Activated T-helper 17 cell treated with anti-CD3 and anti-CD28 coated beads, Interleukin-2, amount 50 U/mL, for 72 hours (primary cell): ENCODE data around the gene CCP110. TPM values are rescaled to one million over a fixed set of nuclear protein-coding genes. Genes with fewer than 3 reads are reported as not detected.
A peak's percentile ranks its signal among the peaks of the same experiment; 100 is the strongest.
"Not testable (repeated sequence)": the region's sequence is repeated elsewhere in the genome, so short reads cannot be mapped to it uniquely, and the experiment has no call there.

ENCODE experiments used
- ATAC-seq: fragments of 150-1000 bp; cut with Tn5 transposase; replicated peaks from 2 replicates; pipeline ENCODE4 v1.10.0; 2021; ENCODE audit warnings: mild to moderate bottlenecking, moderate library complexity
- H3K27ac Mint-ChIP-seq: one replicate; pipeline ENCODE4 v1.8.0; 2022; ENCODE audit warnings: mixed read lengths
- H3K27me3 Mint-ChIP-seq: one replicate; pipeline ENCODE4 v1.8.0; 2022; ENCODE audit warnings: mixed read lengths
- H3K36me3 Mint-ChIP-seq: one replicate; pipeline ENCODE4 v1.8.0; 2022; ENCODE audit warnings: low read depth, mild to moderate bottlenecking, mixed read lengths
- H3K4me1 Mint-ChIP-seq: one replicate; pipeline ENCODE4 v1.8.0; 2022; ENCODE audit warnings: mixed read lengths
- H3K4me3 Mint-ChIP-seq: one replicate; pipeline ENCODE4 v1.8.0; 2022; ENCODE audit warnings: mild to moderate bottlenecking, mixed read lengths
- H3K9me3 Mint-ChIP-seq: one replicate; pipeline ENCODE4 v1.8.0; 2022; ENCODE audit warnings: mixed read lengths
- total RNA-seq, 2 donors: library from RNA; stranded (reverse); gene quantifications; one replicate each; pipeline ENCODE4 v1.2.3, GENCODE V29; 2022

Gene CCP110
- total RNA-seq, 2 donors from 2014 or later, result 28.1 to 46.5 TPM

DNA sequence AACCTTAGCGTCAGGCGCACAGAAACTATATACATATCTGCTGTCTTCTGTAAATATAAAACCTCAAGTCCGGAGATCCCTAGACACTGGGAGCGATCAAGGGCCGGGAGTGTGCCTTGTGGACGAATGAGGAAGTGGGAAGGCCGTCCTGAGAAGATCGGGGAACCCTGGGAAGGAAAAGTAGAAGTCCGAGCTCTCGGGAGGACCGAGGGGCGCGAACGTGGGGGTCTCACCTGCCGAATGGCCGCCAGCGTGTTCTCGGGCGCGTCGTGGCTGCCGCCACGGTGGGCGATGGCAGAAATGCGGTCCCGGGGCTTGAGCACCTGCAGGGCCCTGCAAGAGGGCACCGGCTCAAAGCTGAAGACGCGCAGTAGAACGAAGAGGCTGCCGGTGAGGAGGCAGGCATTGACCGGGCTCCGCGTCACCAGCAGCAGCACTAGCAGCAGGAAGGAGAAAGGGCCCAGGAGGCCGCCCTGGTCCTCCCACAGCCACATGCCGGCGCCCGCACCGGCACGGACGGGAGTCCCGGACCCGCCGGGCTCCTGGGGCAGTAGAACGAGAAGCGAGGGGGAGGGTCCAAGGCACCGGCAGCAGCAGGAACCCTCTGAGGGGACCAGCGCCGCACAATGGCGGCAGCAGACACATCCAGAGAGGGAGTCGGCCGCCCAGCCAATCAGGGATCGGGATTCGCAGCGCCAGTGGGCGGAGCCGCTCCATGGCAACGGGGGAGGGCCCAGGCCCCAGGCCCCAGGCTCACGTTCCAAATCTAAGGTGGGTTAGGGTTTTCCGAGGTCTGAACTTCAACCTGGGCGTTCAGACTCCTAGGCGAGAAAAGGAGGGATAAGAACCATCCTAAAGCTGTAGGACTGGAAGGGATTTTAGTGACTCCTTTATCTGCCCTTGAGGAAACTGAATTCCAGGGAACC, 2.0 kb upstream of the CCP110 start, which contains the start of gene GDE1:
Gene GDE1 (minus strand): TSS at position 628 of the 926 bp plus-strand sequence. CDS start 134 bp downstream, at position 494.
- H3K4me1 Mint-ChIP-seq, result peaks cover 33% of the 10 kb centered on the region

DNA sequence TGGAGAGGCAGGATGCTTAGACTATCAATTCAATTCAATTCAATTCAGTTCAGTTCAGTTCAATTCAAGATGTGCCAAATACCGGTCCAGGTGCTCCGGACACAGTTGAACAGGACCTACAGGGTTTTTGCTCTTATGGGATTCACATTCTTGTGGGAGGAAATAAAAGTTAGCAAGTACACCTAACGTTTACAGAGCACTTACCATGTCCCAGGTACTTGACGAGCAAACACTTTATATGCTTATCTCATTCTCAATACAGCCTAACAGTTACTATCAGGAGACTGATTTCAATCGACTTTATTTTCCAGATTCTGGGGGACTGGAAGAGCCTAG, 1.4 kb upstream of the CCP110 start:
- H3K4me3 Mint-ChIP-seq, result peak overlapping the region; percentile 98
- no peaks in the 10 kb centered on the region for H3K27me3 Mint-ChIP-seq
- no peak for ATAC-seq
- no peaks in the 10 kb centered on the region for H3K9me3 Mint-ChIP-seq
- H3K4me1 Mint-ChIP-seq, result peaks cover 29% of the 10 kb centered on the region
- H3K27ac Mint-ChIP-seq, result peak overlapping the region; percentile 95
- H3K36me3 Mint-ChIP-seq, result peaks cover 2% of the 10 kb centered on the region

More for the DNA sequence above, 2.0 kb upstream of the CCP110 start, which contains the start of gene GDE1:
- H3K9me3 Mint-ChIP-seq, result no peaks in the 10 kb centered on the region
- H3K27me3 Mint-ChIP-seq, result no peaks in the 10 kb centered on the region
- H3K4me3 Mint-ChIP-seq, result peak within 1 kb of the TSS; percentile 98
- H3K27ac Mint-ChIP-seq, result peak within 1 kb of the TSS; percentile 95
- peaks cover 8% of the 10 kb centered on the region for H3K36me3 Mint-ChIP-seq
- peak; percentile 84 for ATAC-seq

DNA sequence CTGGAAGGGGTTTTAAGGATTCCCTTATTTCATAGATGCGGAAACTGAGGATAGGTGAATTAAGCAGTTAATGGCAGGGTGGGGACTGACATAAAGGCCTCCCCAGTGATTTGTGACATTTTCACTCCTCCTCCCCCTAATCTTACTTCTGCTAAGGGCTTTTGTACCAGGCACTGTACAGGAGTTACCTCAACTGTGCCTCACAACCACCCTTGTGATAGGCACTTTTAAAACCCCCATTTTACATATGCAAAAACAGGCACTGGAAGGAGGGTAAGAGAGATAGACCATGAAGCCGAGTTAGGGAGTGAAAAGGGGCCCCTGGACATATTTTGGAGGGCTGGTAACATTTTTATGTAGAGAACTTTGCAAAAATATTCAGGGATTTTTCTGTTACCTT, 982 bp upstream of the CCP110 start:
- H3K4me1 Mint-ChIP-seq, result peaks cover 28% of the 10 kb centered on the region
- no peaks in the 10 kb centered on the region for H3K9me3 Mint-ChIP-seq
- peak overlapping the region; percentile 95 for H3K27ac Mint-ChIP-seq
- peaks cover 2% of the 10 kb centered on the region for H3K36me3 Mint-ChIP-seq
- peak overlapping the region; percentile 98 for H3K4me3 Mint-ChIP-seq
- H3K27me3 Mint-ChIP-seq, result no peaks in the 10 kb centered on the region
- no peak for ATAC-seq

DNA sequence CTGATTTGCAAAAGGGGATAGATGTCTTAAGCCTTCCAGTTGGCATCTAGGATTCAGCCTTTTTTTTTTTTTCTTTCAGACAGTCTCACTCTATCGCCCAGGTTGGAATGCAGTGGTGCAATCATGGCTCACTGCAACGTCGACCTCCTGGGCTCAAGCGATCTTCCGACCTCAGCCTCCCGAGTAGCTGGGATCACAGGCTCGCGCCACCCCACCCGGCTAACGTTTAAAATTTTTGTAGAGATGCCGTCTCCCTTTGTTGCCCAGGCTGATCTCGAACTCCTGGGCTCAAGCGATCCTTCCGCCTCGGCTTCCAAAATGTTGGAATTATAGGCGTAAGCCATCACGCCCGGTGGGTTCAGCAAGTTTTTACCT, 571 bp upstream of the CCP110 start:
- H3K27ac Mint-ChIP-seq, result peak overlapping the region; percentile 80
- peaks cover 28% of the 10 kb centered on the region for H3K4me1 Mint-ChIP-seq
- H3K4me3 Mint-ChIP-seq, result peak overlapping the region; percentile 98
- peaks cover 6% of the 10 kb centered on the region for H3K36me3 Mint-ChIP-seq
- H3K27me3 Mint-ChIP-seq, result no peaks in the 10 kb centered on the region
- no peak for ATAC-seq
- no peaks in the 10 kb centered on the region for H3K9me3 Mint-ChIP-seq

DNA sequence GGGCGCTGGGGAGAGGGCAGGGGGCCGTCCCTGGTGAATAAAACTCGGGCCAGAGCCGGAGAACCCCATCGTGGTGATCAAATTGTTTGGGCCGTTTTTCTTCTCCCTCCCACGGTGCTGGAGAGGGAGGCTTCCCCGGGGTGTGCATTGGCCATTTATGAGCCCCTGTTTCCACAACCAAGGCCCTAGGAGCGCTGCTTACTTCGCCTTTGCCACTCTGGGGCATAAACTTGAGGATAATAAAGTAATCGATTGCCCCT, 544 bp downstream of the CCP110 start:
- H3K9me3 Mint-ChIP-seq, result no peaks in the 10 kb centered on the region
- H3K36me3 Mint-ChIP-seq, result peaks cover 16% of the 10 kb centered on the region
- H3K27ac Mint-ChIP-seq, result peak overlapping the region; percentile 80
- no peaks in the 10 kb centered on the region for H3K27me3 Mint-ChIP-seq
- peak overlapping the region; percentile 98 for H3K4me3 Mint-ChIP-seq
- H3K4me1 Mint-ChIP-seq, result peaks cover 23% of the 10 kb centered on the region
- ATAC-seq, result no peak

DNA sequence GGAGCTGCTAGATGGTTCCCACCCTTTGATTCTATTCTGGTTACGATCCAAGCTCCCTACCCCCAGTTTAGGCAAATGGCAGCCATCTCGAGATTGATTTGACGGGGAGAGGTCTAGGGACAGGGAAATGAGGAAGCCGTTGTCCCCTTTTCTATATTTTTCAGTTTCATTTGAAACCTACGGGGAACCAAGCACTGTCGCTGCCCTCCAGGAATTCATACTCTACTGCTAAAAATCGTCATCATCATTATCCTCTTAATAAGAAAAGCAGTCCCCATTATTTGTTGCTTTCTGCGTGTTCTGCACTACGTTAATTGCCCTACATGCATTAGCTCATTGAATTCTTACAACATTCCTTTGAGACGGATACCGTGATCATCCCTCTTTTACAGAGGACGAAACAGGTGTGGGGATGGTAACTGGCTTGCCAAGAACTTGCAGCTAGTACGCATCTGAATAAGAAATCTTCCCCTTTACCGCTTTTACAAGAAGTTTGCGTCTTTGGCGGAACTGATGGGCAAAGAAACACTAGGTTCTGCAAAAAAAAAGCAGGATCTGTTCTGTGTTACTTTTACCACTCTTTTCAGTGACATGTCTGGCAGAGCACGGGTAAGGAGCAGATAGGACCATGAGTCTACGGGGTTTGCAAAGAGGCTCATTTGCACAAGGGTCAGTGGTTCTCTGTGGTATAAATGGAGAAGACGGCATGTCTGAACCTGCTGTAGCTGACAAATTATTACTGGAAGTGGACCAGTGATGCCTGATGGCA, 1.1 kb downstream of the CCP110 start:
- peaks cover 23% of the 10 kb centered on the region for H3K4me1 Mint-ChIP-seq
- ATAC-seq, result no peak
- H3K36me3 Mint-ChIP-seq, result peaks cover 19% of the 10 kb centered on the region
- H3K27ac Mint-ChIP-seq, result peak overlapping the region; percentile 80
- peak overlapping the region; percentile 98 for H3K4me3 Mint-ChIP-seq
- no peaks in the 10 kb centered on the region for H3K9me3 Mint-ChIP-seq
- H3K27me3 Mint-ChIP-seq, result no peaks in the 10 kb centered on the region

DNA sequence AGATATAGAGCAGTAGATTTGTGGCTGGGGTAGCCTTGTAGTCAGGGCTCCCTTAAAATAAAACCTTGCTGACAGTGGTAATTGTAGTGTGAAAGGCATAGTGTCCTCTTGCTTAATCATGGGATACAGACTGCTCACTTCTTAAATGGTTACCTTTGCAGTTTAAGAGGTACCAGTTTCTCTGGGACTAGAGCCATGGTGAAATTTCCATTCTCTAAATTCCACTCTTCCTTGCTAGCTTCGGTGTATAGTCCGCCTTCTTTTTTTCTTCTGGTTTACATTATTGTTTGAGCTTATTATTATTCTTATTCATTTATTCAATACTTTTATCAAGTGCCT, 1.6 kb downstream of the CCP110 start:
- Mint-ChIP-seq H3K9me3 (no peaks in the 10 kb centered on the region), H3K36me3 (peaks cover 24% of the 10 kb centered on the region), H3K27ac (no peak overlapping the region)

DNA sequence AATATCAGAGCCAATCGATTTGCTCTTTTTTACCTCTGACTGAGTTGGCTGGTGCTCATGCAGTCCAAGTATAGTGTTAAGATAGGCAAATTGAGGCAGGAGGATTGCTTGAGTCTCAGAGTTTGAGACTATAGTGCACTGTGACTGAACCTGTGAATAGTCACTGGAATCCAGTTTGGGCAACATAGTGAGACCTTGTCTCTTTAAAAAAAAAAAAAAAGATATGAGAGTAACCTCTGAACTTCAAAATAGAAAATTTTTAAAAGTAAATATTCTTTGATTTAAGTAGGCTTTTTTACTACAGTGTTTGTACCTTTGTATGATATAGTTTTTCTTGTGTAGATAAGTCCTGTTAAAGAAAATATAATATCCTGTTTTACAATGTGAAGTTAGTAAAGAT, 3.4 kb downstream of the CCP110 start:
- H3K9me3 Mint-ChIP-seq, result no peaks in the 10 kb centered on the region
- peaks cover 30% of the 10 kb centered on the region for H3K36me3 Mint-ChIP-seq
- no peak overlapping the region for H3K27ac Mint-ChIP-seq
- peaks cover 17% of the 10 kb centered on the region for H3K4me1 Mint-ChIP-seq
- ATAC-seq, result no peak
- H3K27me3 Mint-ChIP-seq, result no peaks in the 10 kb centered on the region
- no peak overlapping the region for H3K4me3 Mint-ChIP-seq

More for the DNA sequence above, 1.6 kb downstream of the CCP110 start:
- Mint-ChIP-seq H3K27me3 (no peaks in the 10 kb centered on the region), H3K4me3 (peak overlapping the region; percentile 98), H3K4me1 (peaks cover 23% of the 10 kb centered on the region)
- ATAC-seq, result no peak

DNA sequence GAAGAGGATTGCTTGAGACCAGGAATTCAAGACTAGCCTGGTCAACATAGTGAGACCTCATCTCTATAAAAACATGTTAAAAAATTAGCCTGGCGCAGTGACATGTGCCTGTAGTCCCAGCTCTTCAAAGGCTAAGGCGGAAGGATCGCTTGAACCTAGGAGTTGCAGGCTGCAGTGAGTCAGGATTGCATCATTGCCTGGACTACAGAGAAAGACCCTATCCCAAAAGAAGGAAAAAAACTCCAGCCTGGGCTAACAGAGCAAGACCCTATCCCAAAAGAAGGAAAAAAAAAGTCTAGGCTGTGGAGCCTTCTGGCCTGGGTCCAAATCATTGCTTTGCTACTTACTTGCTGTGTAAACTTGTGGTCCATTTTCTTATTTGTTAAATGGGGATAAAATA, 4.9 kb downstream of the CCP110 start:
- ATAC-seq, result no peak
- peaks cover 45% of the 10 kb centered on the region for H3K36me3 Mint-ChIP-seq
- H3K9me3 Mint-ChIP-seq, result no peaks in the 10 kb centered on the region
- H3K4me1 Mint-ChIP-seq, result peaks cover 11% of the 10 kb centered on the region
- no peaks in the 10 kb centered on the region for H3K27me3 Mint-ChIP-seq
- H3K4me3 Mint-ChIP-seq, result no peak overlapping the region
- no peak overlapping the region for H3K27ac Mint-ChIP-seq

DNA sequence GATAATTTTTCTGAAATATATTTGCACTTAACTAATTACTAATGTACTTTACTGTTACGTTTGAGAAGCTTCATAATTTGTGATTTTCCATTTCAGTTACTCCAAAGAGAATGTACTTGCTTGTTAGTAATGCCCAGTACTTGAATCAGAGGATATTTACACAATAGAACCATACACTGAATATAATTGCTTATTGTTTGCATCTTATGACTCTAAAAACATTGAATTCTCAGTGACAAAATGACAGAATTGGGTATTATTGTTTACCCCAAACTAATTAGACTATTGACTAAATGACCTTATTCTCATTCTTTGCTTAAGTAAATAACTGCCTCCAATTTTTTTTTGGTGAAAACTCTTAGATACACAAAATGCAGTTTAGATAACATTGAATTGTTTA, 8.9 kb downstream of the CCP110 start:
- Mint-ChIP-seq H3K27ac (no peak overlapping the region), H3K9me3 (no peaks in the 10 kb centered on the region), H3K36me3 (peaks cover 83% of the 10 kb centered on the region), H3K4me1 (no peaks in the 10 kb centered on the region), H3K4me3 (no peak overlapping the region), H3K27me3 (no peaks in the 10 kb centered on the region)
- ATAC-seq, result no peak

DNA sequence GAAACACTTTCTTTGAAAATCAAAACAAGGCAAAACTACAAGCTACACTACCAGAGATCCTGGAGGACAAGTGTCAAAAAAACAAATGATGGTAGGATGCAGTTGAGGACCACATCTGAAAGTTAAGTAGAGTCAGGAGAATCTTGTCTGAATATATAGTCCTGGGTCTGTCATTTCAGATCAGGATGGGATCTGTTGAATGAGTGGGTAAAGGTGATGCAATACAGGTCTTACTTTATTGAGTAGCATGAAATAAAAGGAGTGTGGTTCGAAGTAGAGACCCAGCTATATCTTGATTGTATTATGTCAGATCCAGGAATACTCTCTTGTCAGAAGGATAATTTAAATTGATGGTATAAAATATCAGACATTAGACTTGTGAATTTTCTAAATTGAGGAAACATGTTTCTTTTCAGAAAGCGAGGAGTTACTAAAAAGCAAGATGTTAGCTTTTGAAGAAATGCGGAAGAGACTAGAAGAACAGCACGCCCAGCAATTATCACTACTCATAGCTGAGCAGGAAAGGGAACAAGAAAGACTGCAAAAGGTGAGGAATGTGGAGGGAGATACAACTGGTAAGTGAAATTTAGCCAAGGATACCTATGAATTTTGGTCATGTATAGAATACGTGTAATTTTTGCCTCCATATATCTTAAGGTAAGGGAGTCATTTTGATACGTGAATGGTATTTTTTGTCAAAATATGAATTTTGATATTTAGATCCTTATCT, 16.7 kb downstream of the CCP110 start:
- peaks cover 80% of the 10 kb centered on the region for H3K36me3 Mint-ChIP-seq
- H3K4me1 Mint-ChIP-seq, result no peaks in the 10 kb centered on the region
- no peaks in the 10 kb centered on the region for H3K9me3 Mint-ChIP-seq
- no peaks in the 10 kb centered on the region for H3K27me3 Mint-ChIP-seq
- H3K27ac Mint-ChIP-seq, result no peak overlapping the region
- ATAC-seq, result no peak
- H3K4me3 Mint-ChIP-seq, result no peak overlapping the region

DNA sequence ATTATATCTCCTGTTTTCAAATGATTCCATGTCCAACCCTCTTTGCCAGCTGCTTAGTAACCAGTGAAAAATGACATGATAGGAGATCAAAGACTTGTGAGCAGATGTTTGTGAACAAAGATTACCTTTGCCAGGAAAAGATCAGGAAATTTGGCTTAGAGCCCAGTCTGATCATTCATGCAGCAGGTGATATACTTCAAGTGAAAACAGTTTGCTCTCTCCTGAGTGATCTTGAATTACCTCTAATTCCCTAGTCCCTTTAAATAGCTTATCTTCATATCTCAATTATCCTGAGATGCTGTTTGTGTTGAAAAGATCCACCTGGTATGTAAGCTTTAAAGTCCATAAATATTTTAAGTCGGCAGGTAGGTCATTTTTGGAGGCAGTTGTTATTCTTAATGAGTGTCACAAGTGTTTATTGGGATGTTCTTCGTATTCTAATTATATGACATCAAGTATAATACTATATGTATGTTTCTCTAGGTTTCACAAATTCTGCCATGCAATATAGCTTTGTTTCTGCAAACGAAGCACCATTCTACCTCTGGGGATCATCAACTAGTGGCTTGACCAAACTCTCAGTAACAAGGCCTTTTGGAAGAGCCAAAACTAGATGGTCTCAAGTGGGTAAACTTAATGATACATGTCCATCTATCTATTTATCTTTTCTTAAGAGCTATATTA, 18.5 kb downstream of the CCP110 start:
- peaks cover 76% of the 10 kb centered on the region for H3K36me3 Mint-ChIP-seq
- no peaks in the 10 kb centered on the region for H3K9me3 Mint-ChIP-seq
- no peak overlapping the region for H3K27ac Mint-ChIP-seq
- no peak overlapping the region for H3K4me3 Mint-ChIP-seq
- no peaks in the 10 kb centered on the region for H3K27me3 Mint-ChIP-seq
- ATAC-seq, result no peak
- H3K4me1 Mint-ChIP-seq, result no peaks in the 10 kb centered on the region

DNA sequence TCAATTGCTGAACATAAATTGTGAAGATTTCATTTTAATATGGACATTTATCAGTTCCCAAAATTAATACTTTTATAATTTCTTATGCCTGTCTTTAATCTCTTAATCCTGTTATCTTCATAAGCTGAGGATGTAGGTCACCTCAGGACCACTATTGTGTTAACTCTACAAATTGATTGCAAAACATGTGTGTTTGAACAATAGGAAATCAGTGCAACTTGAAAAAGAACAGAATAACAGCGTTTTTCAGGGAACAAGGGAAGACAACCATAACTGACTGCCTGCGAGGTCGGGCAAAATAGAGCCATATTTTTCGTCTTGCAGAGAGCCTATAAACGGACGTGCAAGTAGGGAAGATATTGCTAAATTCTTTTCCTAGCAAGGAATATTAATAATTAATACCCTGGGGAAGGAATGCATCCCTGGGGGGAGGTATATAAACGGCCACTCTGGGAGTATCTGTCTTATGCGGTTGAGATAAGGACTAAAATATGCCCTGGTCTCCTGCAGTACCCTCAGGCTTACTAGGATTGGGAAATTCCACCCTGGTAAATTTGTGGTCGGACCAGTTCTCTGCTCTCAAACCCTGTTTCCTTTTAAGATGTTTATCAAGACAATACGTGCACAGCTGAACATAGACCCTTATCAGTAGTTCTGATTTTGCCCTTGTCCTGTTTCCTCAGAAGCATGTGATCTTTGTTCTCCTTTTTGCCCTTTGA, 19.7 kb downstream of the CCP110 start:
- not testable (repeated sequence) for H3K4me1 Mint-ChIP-seq, ATAC-seq, H3K4me3 Mint-ChIP-seq, H3K9me3 Mint-ChIP-seq, H3K27ac Mint-ChIP-seq, H3K27me3 Mint-ChIP-seq
- H3K36me3 Mint-ChIP-seq, result peaks cover 85% of the 10 kb centered on the region

DNA sequence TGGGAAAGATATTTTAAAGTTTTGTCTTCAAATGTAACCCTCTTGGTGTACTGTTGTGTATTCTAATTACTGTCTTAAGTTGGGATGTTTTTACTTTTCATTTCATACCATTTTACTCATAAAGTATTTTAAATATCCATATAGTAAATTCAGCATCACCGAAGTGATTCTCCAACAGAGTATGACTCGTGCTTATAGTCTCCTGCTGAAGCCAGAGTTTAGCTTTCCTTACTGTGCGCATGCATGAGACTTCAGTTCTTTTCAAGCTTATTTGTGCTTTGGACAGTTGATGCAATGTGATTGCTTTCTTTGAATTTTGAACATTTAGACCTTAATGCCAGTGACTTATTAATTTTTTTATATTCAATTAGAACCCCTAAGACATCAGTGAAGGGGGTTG, 24.4 kb downstream of the CCP110 start:
- no peaks in the 10 kb centered on the region for H3K27me3 Mint-ChIP-seq
- no peak overlapping the region for H3K4me3 Mint-ChIP-seq
- H3K9me3 Mint-ChIP-seq, result no peaks in the 10 kb centered on the region
- ATAC-seq, result no peak
- H3K4me1 Mint-ChIP-seq, result no peaks in the 10 kb centered on the region
- H3K27ac Mint-ChIP-seq, result no peak overlapping the region
- peaks cover 76% of the 10 kb centered on the region for H3K36me3 Mint-ChIP-seq
